ENCODE data around the gene HPGD. TPM values are rescaled to one million over a fixed set of nuclear protein-coding genes. Genes with fewer than 3 reads are reported as not detected.

Gene HPGD
- total and polyA plus RNA-seq, 12 donors: 0.36 to 2.5 (median 1.2) TPM

DNA sequence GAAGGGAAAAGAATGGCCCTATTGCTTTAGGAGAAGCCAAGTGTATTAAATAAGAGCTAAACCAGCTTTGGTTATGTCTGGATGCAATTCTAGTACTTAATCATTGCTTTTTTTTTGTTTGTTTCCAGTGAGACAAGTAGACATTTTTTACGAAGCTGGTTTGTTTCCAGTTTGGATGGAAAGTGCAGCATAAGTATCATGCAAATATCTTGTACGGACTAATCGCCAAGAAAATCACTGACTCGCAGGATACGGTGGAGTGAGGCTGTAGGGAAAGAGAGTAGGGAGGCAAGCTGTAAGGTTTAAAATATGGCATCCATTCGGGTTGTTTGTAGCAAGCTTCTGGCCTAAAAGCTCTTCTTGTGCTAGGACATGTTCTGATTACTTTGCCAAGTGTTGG, 64.8 kb downstream of the HPGD start:
- 74 to 83% methylated on average over 6 of the region's 6 CpGs for WGBS, 2 donors
- ATAC-seq: no peak

DNA sequence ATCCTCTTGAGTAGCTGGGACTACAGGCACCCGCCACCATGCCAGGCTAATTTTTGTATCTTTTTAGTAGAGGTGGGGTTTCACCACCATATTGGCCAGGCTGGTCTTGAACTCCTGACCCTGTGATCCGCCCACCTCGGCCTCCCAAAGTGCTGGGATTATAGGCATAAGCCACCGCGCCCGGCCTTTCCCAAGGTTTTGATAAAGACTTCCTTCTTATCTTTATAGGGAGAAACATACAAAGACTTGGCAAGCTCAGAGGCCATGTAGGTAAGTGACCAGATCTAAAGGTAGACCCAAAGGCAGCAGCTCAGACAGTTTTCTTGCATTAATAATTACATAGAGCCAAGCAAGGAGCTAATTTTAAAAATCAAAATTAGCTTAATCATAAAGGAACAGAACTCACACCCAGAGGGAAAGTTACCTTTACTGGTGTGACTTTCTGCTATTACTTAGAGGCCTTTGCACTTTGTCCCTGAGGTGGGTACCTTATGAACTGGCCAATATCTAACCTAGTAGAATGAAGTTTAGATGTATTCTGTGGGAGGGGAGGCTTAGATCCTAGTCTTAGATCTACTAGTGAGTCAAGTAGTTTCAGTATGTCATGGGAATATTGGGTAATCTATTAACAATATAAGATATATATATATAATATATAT, 67.3 kb downstream of the HPGD start:
- Histone ChIP-seq H3K27ac (no peak overlapping the region), H3K4me3 (no peak overlapping the region), H3K27me3 (no peaks in the 10 kb centered on the region), H3K9me3 (no peaks in the 10 kb centered on the region), H3K36me3 (no peaks in the 10 kb centered on the region), H3K4me1 (no peaks in the 10 kb centered on the region)
- intact Hi-C loops (cut with DNase I): no loop called here
- WGBS, 2 donors: 80 to 82% methylated on average over 6 of the region's 6 CpGs
- ATAC-seq (no peak), DNase-seq (no peak)
- TF ChIP-seq, protein P1, sequence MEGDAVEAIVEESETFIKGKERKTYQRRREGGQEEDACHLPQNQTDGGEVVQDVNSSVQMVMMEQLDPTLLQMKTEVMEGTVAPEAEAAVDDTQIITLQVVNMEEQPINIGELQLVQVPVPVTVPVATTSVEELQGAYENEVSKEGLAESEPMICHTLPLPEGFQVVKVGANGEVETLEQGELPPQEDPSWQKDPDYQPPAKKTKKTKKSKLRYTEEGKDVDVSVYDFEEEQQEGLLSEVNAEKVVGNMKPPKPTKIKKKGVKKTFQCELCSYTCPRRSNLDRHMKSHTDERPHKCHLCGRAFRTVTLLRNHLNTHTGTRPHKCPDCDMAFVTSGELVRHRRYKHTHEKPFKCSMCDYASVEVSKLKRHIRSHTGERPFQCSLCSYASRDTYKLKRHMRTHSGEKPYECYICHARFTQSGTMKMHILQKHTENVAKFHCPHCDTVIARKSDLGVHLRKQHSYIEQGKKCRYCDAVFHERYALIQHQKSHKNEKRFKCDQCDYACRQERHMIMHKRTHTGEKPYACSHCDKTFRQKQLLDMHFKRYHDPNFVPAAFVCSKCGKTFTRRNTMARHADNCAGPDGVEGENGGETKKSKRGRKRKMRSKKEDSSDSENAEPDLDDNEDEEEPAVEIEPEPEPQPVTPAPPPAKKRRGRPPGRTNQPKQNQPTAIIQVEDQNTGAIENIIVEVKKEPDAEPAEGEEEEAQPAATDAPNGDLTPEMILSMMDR (IDR thresholded peaks at IDR 0.05): no peak

More for the DNA sequence above, 64.8 kb downstream of the HPGD start:
- H3K36me3 ChIP-seq: no peaks in the 10 kb centered on the region
- DNase-seq: no peak
- no peaks in the 10 kb centered on the region for H3K9me3 ChIP-seq
- H3K4me1 ChIP-seq: no peaks in the 10 kb centered on the region
- intact Hi-C loops (cut with DNase I): no loop called here
- no peaks in the 10 kb centered on the region for H3K27me3 ChIP-seq
- no peak overlapping the region for H3K27ac ChIP-seq
- TF ChIP-seq, protein P1 (IDR thresholded peaks at IDR 0.05): no peak
- no peak overlapping the region for H3K4me3 ChIP-seq

DNA sequence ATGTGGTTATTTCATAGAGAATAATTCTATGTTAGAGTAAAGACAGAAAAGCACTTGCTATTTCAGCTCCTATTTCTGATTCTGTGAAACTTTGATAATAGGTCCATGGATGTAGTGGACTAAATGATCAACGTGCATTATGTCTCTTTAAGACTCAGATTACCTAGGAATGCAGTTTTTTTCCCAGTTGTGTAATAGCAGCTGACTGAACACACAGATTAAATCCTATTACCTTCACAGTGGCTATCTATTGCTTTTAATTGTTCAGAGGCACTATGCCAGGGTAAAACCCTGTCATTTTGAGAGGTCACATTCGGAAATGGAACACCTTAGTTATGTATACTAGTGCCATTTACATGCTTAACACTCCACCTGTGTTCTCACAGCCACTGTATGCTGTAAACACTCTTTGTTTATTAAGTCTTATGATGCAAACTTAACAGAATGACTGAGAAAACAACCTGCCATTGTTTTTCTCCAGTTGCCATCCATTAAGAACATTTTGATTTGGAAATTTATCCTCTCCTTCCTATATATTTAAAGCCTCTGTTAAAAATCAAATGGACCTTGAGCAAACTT, 70.5 kb downstream of the HPGD start:
- Histone ChIP-seq H3K27ac (no peak overlapping the region), H3K36me3 (no peaks in the 10 kb centered on the region), H3K27me3 (no peaks in the 10 kb centered on the region), H3K4me1 (no peaks in the 10 kb centered on the region), H3K9me3 (no peaks in the 10 kb centered on the region), H3K4me3 (no peak overlapping the region)
- TF ChIP-seq, protein P1 (IDR thresholded peaks at IDR 0.05): no peak
- DNase-seq (no peak), ATAC-seq (no peak)
- intact Hi-C loops (cut with DNase I): no loop called here
- WGBS, 2 donors: 62 to 66% methylated on average over 2 of the region's 2 CpGs

DNA sequence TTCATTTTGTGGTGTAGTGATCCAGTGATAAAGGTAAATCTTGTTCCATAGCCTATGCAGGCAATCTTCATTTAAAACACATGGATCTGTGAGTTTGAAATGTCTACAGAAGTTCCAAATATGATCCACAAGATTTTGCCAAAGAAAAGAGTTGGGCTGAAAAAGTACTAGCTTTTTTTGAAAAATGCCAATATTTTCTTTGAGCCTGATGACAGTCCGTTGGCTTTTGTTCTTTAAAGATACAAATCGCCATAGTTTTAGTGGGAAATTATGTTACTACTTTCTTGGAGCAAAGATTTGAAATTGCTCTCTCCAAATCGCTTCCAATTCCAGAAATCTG, 71.5 kb downstream of the HPGD start:
- no peak overlapping the region for H3K27ac ChIP-seq
- intact Hi-C loops (cut with DNase I): no loop called here
- 72 to 79% methylated on average over 3 of the region's 3 CpGs for WGBS, 2 donors
- no peaks in the 10 kb centered on the region for H3K4me1 ChIP-seq
- no peaks in the 10 kb centered on the region for H3K27me3 ChIP-seq
- DNase-seq: no peak
- no peaks in the 10 kb centered on the region for H3K9me3 ChIP-seq
- no peaks in the 10 kb centered on the region for H3K36me3 ChIP-seq
- TF ChIP-seq, protein P1 (IDR thresholded peaks at IDR 0.05): no peak
- ATAC-seq: no peak
- H3K4me3 ChIP-seq: no peak overlapping the region
